B cell (primary cell): ENCODE results near the gene SPIB.

ENCODE experiments used
- CTCF ChIP-seq: fragments of 200-600 bp; IDR thresholded peaks from one replicate; pipeline ENCODE4 v1.8.0; 2022; ENCODE audit warnings: antibody characterized with exemption, mild to moderate bottlenecking
- EZH2 ChIP-seq: IDR thresholded peaks from 2 replicates; pipeline ENCODE4 v1.6.1; 2012; ENCODE audit warnings: borderline replicate concordance, low read depth, mild to moderate bottlenecking, moderate library complexity, low read length; ENCODE audit not compliant: insufficient read depth, poor library complexity, severe bottlenecking

GRCh38 chr19:50423279-50424113 is 4.8 kb downstream of the SPIB start:
- TF ChIP-seq CTCF (no peak), EZH2 (no peak)
